Measurements from ENCODE around the gene BICD2.
A peak's percentile ranks its signal among the peaks of the same experiment; 100 is the strongest.

The BICD2 gene

DNA sequence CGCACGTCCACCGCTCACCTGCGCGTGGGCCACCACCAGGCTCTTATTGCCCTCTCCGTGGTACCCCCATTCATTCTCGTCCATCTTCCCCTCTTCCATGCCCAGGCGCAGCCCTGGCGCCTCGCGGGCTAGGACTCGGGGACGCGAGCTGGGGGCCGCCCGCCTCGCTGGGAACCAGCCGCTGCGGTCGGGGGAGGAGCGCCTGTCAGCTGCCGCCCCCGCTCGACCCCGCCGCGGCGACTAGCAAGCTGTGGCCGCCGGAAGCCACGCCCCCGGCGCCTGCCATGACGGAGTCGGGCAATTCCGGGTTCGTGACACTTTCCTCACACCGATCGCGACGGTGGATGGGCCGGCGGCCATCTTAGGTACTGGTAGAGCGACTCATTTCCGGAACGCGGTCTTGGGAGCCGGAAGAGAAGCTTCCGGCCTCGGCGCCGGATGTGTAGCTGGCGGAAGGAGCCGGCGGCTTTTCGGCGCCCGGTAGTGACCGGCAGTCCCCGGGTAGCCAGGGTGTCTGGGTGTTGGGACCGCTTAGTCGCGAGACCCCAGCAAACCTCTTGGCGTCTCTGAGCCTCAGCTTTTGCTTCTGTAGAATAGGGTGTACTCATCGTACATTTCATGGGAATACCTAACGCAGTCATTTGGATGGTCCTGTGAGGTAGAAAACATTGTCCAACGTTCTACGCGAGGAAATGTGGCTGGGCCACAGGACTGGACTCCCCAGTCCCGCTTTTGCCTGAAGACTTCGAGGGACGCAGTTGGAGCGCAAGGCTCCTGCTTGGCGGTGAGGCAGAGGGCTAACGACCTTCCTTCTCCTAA is 94.5 kb downstream of the BICD2 start, which contains the start of gene IPPK:
TSS of gene IPPK (minus strand) at position 242 of the 819 bp plus-strand sequence. CDS start at position 99, 143 bp downstream.
- DNase-seq (ENCODE audit: low read depth in 2 of 2, low spot score in 1 of 2): peak; percentile 93 to 98

DNA sequence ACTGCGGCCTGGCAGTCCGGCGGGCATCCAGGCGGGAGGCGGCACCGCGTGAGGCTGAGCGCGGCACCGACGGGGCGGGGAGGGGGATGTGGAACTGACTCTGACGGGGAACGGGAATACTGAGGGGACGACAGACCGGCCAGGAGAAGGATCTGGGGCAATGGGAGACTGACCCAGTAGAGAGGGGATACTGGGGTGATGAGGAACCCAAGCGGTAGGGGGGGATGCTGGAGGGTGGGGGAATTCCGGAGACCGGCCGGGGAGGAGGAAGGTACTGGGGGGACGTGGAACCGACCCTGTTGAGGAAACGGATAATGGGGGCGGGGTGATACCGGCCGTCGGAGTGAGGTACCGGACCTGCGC is 95.1 kb downstream of the BICD2 start:
- DNase-seq (ENCODE audit: low read depth in 2 of 2, low spot score in 1 of 2): peak in 1 of 2 donors; percentile 15

DNA sequence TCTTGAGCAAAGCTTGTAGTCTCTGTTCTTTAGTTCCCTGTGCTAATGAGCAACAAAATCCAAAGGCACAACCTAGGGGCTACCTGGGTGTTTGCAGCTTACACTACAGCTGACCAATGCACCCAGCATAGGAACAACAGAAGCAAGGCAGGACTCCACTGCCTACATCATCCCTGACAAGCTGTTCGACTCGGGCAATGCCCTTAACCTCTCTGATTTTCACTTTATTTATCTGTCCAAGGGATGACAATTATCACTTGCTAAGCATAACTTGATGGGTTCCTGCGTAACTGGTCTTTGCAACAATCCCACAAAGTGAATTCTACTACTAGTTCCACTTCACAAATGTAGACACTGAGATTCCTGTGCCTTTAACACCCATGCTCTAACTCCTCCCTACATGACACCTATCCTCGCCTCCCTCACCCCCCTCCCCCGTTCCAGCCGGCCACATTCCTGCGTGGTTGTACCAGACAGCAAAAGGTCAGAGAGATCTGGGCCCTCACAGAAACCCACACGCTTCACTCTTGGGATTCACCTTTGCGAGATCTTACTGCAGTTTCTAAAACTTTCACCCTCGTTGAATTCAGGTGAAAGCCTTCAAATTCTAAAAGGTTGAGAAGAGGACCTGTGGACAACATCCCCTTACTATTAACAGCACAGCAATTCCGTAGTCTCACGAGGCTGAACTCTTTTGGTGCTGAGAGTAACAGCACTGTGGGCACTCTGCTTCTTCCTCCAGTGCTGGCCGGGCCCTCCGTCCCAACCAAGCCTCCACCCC is 95.7 kb downstream of the BICD2 start:
- DNase-seq (ENCODE audit: low read depth in 2 of 2, low spot score in 1 of 2): peak; percentile 13 to 48

DNA sequence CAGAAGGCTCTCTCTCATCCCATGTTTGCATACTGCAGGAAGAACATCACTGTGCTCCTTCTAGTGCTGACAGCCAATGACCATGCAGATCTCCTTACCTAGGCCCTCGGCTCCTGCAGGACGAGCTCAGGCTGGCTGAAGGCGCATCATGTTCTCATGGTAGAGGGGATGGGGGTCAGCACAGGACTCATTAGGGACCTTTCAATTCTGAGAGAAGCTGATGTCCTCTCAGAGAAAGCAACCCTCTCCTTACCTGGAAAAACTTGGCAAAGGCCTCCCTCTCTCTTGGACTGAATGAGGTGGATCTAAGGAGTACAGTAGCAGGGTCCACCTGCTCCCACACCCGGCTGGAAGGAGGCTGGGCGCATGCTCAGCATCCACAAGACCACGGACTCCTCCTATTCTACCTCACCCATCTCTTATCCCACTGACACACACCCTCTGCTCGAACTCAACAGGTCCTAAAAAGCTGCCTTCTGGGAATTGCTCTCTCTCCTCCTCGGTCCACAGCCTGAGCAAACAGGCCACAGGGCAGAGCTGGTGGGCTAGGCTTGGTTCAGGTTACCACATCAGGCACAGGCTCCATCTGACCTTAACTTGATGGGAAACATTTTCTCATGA is 97.6 kb downstream of the BICD2 start:
- no peak for DNase-seq (ENCODE audit: low read depth in 2 of 2, low spot score in 1 of 2)

DNA sequence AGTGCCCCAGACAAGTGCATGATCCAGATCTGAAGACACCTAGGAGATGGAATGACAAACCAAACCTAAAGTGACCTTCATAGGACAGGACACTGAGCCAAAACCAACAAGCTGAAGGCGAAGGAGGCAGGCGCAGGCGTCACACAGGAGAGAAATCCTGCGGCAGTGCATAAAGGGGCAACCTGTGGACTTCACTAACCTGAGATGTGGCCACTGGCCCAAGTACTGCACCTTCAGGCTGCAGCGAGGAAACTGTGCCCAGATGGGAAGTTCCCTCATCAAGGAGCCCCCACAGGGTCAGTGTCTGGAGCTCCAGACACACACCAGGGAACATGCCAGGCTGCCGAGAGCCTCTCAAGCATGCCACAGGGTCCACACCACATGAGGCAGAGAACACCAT is 98.4 kb downstream of the BICD2 start:
- DNase-seq (ENCODE audit: low read depth in 2 of 2, low spot score in 1 of 2): no peak

DNA sequence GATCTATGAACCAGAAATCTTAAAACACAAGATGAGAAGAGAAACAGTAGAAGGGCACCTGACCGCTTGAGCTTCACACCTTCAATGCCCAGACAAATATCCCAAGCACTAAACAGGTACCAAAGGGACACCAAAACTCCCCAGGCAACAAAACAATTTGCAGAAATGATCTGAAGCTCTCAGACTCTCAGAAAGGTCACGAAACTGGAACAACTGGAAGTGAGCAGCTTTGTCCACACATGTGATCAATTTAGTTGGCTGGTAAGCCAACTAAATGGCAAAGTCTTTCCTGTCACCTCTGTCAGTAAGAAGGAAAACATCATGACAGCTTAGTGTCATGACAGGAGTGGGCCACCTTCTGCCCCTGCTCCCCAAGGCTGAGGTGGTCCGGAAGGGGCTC is 98.8 kb downstream of the BICD2 start:
- no peak for DNase-seq (ENCODE audit: low read depth in 2 of 2, low spot score in 1 of 2)

DNA sequence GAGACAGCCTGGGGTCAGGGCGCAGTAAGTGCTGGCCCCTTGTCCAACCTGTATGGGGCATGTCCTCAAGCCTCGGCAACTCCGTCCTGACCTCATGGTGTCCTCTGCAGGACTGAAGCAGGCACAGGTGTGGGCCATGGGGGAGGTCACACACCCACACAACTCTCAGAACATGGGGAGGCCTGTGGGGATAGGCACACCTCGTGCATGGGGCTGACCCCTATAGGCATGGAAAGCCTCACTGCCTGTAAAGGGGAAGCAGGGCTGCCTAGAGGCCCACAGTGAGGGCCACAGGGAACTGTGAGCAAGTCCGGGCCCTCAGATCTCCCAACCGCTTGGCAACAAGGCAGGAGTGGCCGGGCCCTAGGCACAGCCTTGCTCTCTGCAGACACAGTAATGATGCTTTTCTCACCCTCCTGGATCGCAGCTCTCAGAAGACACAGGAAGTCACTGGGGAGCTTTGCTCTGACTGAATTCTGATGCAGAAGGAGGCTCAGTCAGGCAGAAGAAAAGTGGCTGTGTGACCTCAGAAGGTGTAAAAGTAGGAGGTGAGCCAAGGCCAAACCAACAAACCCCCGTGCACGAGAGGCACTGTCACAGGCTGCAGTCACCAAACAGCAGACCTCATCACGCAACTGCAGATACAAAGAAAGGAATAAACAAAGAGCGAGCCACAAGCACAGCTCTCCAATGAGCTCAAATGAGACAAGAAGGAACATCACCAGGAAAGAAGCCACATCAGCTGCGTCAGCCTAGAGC is 100.1 kb downstream of the BICD2 start:
- no peak for DNase-seq (ENCODE audit: low read depth in 2 of 2, low spot score in 1 of 2)

DNA sequence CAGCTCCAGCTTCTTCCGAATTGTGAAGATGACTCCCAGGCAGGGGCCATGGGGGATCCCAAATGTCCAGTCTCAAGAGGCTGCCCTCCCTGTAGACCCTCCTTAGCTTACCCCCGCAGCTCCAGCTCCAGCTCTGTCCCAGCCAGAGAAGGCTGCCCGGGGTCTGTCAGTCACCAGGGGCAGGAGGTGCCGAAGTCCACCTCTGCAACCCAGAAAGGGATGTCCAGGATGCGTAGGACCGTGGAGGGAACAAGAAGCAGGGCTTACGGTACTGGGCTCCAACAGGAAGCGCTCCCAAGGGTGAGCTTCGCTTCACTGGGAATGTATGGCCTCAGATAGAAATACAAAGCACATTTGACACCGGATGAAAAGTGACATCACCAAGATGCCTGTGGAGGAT is 100.7 kb downstream of the BICD2 start:
- DNase-seq (ENCODE audit: low read depth in 2 of 2, low spot score in 1 of 2): no peak

DNA sequence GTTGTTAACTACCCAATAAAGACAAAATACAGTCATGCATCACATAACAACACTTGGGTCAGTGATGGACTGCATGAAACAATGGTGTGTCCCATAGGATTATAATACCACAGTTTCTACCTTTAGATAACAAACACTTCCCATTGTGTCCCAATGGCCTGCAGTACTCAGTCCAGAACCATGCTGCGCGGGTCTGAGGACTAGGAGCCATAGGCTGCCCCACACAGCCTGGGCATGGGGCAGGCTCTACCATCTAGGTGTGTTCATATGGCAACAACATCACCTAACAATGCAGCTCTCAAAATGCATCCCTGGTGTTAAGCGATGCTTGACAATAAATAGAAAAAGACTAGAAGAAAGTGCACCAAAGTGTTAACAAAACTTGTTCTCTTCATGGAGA is 101.5 kb downstream of the BICD2 start:
- no peak for DNase-seq (ENCODE audit: low read depth in 2 of 2, low spot score in 1 of 2)

DNA sequence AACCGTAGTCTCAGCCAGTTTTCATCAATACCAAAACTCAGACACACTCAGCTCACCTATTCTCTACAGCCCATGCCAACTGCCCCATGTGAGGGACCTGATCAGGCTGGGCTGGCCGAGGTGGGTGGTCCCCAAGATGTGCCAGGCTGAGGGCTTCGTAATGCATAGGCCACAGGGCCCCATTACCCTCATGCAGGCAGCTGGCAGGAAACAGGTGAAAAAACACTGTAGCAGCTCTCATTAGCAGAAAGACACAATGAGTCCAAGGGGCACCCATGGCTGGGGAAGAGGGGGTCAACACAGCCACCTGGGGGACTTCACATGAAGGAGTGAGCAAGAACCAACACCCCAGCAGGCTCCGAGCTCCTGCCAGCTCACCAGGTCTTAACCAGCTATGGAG is 102.9 kb downstream of the BICD2 start:
- DNase-seq (ENCODE audit: low read depth in 2 of 2, low spot score in 1 of 2): no peak

All from stimulated activated CD8-positive, alpha-beta memory T cell treated with anti-CD3 and anti-CD28 coated beads, Interleukin-4, amount 100 ng/mL, for 4 hours (primary cell).